Activated CD8-positive, alpha-beta memory T cell treated with anti-CD3 and anti-CD28 coated beads for 1 hour (primary cell): Measurements from ENCODE around the gene ARL8B.
"Not testable (repeated sequence)": the region's sequence is repeated elsewhere in the genome, so short reads cannot be mapped to it uniquely, and the experiment has no call there.

Experiments used
- DNase-seq, 2 donors: peaks; one replicate each; pipeline ENCODE4 v3.0.0-alpha.2; 2020; ENCODE audit warnings: low read depth in 1 of 2; ENCODE audit errors: extremely low read depth in 1 of 2

ARL8B gene

GRCh38 chr3:5144316-5144994, 22.4 kb downstream of the ARL8B start:
- DNase-seq = no peak

DNA sequence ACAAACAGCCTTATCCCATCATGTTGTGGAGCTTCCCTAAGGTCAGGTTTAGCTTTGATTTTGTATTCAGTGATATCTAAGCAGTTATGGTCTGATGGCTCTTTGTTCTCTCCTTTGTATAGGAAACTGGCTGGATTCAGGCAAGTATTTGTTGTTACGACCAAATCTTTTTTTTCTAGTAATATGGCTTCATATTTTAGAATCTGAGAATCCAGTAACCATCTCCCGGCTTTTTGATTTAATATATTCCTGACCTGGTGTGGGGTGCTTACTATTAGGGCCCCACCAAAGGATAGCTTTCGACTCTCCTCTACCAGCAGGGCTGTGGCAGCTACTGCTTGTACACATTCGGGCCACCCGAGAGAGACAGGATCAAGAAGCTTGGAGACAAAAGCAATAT, 23.0 kb downstream of the ARL8B start:
- DNase-seq = no peak

- DNase-seq = not testable (repeated sequence)
These were observed 25.1 kb downstream of the ARL8B start for GRCh38 chr3:5147152-5147551.

GRCh38 chr3:5149306-5149880, 27.3 kb downstream of the ARL8B start:
- no peak for DNase-seq

DNA sequence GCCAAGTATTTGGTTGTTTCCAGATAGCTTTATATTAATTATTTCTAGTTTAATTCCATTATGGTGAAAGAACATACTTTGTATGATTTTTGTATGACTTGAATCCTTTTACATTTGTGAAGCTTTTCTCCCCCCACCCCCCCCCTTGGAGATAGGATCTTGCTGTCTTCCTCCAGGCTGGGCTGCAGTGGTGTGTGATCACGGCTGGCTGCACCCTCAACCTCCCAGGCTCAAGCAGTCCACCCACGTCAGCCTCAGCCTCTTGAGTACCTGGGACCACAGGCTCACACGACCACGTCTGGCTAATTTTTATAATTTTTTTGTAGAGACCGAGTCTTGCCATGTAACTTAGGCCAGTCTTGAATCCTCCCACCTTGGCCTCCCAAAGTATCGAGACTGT, 29.5 kb downstream of the ARL8B start:
- DNase-seq = no peak

DNA sequence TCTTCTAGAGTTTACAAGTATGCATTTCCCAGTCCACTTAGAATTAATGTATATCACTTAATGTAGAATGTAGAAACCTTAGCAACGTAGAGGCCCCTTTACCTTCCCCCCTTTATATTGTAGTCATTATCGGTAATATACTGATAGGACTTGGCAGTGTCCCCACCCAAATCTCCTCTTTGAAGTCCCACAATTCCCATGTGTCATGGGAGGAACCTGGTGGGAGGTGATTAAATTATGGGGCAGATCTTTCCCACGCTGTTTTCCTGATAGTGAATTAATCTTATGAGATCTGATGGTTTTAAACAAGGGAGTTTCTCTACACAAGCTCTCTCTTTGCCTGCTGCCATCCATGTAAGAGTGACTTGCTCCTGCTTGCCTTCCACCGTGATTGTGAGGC, 31.0 kb downstream of the ARL8B start:
- DNase-seq = no peak

- DNase-seq = no peak
These were observed 33.1 kb downstream of the ARL8B start for GRCh38 chr3:5155241-5155640.

DNA sequence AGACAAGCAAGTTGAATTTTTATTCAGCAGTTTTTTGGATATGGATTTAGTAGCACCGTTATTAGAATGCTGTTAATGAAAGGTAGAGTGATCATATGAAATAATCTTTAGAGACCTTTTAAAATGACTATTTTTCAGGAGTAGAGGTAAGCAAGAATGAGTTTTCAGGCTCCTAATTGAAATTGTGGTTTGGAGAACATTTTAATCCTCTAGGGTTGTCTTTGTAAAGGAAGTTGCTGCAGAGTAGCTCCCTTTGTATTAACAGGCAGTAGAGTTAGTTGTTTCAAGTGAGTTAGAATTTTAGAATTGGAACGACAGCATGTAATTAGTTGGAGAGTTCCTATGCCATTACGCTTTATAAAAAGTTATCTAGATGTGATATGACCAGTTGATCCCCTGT, 38.2 kb downstream of the ARL8B start:
- DNase-seq = no peak

DNA sequence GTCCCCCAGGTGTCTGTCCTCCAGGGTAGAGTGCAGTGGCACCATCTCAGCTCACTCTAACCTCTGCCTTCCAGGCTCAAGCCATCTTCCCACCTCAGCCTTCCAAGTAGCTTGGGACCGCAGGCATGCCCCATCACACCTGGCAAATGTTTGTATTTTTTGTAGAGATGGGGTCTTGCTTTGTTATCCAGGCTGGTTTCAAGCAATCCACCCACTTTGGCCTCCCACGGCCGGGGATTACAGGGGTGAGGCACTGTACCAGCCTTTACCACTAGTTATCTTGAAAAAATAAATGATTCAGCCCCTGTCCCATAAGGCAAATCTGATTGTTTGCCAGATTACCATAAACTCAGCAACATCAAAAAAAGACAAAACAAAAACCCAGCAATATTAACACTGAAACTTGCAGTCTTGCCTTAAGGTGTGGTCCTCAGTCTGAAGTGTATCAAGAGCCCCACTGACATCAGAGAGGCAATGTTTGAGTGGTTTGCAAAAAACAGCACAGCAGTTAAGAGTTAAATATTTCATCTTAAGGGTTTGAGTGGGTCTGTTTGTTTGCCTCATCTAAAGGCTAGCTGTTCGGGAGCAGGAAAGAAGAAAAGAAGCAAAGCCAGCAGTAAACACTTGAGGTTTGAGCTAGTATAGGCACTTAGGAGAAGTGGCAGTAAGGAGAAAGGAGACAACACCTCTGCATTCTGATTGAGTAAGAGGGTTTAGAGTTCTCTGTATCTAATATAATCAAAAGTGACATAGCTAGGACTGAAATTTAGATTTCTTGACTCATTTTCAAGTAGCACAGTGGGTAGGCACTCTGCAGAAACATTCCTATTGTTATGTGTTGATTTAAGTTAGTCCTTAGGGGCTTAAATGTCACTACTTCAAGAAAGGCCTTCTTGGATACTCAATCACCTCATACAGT, 39.1 kb downstream of the ARL8B start:
- DNase-seq = no peak

GRCh38 chr3:5162102-5162501, 40.0 kb downstream of the ARL8B start:
- DNase-seq = no peak

DNA sequence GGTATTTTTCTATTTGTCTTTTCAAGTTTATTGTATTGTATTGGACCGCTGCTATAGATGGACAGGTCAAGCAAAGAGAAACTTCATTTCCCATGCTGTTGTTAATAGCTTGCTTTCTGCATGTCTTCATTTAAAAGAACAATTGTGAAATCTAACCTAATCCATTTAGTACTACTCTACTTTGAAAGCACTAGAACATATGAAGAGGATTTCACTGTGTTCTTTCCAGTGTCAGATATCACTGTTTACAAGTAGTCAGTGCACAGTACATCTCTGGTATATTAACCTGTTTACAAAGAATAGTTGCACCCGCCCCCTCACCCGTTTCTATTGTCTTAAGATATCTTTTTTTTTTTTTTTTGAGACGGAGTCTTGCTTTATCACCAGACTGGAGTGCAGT, 43.6 kb downstream of the ARL8B start:
- DNase-seq = no peak

GRCh38 chr3:5166846-5167245, 44.8 kb downstream of the ARL8B start:
- no peak for DNase-seq

DNA sequence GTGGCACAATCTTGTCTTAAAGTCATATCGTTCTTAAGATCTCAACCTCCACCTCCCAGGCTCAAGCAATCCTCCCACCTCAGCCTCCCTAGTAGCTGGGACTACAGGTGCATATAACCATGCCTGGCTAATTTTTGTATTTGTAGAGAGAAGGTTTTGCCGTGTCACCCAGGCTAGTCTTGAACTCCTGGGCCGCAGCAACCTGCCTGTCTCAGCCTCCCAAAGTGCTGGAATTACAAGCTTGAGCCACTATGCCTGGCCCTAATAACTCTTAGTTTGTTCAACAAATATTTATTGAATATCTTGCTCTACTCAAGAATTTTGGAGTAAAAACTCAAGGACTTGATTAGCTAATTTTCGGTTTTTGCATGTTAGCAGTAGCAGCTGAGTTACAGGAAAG, 46.0 kb downstream of the ARL8B start:
- no peak for DNase-seq

DNA sequence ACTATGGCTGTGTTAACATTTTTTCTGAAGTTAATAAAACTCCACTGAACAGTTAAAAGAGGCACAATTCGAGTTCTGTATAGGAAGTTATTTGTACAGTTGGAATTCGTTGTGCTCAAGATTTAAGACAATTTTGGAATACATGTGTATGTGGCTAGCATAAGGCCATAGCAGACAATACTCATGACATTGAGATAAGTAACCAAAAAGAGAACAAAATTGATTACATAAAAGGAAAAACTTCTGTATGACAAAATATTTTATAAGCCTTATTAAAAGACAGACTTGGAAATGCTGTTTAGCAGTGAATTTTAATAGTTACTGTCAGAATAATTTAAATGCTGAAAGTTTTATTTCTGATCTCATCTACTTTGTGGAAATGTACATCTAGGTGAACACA, 47.7 kb downstream of the ARL8B start:
- no peak for DNase-seq

DNA sequence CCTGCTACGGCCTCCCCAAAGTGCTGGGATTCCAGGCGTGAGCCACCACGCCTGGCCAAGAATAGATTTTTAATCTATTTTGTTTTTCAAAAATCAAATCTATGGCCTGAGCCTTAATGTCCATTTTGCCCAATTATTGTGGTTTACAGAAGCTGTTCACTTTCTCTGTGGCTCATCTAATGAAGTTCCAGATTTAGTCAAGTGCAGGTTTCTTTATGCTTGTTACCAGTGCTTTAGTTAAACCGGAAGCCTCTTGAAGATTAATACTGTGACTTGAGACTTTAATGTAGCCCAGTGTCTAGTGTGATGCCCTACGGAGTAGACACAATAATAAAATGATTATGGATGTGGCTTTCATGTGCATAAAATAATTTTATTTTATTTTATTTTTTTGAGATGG, 48.9 kb downstream of the ARL8B start:
- no peak for DNase-seq

DNA sequence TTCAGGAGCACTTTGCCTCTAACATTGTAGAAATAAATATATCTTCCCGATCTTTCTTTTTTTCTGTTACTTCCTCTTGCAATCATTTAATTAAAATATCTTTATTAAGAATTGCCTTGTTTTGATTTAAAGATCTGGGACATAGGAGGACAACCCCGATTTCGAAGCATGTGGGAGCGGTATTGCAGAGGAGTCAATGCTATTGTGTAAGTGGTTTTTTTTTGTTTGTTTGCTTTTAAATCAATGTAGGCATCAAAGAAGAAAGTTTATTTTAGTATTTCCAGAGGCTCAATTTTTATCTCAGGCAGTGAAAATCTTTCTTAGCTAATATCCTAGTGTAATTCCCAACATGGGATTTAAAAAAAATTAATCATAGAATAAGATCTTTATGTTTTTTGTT, 49.9 kb downstream of the ARL8B start:
- DNase-seq = no peak

DNA sequence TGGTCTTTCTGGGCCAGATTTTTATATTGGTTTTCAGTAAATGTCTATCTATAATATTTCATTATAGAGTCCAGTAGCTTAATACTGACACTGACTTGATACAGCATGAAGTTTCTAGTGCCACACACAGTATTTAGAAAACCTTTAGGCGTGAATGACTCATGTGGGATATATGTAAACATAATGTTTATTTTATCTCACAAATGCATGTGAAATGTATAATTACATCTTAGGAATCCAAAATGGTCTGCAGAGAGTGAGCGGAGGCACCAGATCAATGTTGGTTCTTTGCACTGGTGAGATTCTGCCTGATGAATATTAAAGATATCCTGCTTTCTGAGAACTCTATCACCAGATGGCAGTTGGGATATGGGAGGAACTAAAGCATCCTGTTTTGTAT, 56.9 kb downstream of the ARL8B start:
- DNase-seq = not testable (repeated sequence)

DNA sequence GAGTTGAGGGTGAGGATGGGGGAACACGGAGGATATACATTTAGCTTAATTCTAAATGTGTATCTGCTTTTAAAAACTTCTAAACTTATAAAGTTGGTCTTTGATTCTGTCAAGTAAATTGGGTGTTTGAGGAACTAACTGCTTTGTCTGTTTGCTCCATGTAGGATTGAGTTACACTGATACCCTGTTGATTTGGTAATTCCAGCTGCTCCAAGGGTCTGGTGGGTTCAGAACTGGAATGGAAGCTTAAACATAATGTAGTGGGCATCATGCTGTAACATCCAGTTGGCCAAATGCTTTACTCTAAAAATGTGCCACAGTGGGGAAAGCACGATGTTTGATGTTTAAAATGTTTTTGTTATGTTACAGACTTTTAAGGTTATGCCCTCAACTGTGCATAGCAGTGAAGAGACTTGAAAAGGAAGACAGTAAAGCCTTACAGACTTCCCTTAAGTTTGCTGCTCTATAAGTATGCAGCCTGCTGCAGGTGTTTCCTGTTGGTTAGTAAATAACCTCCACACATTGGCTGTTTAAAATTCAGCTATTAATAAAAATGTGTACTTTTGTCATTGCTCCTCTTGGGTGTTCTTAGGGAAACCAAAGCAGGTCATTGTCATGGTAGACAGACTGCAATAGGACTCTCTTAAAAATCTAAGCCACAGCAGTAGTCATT, 59.5 kb downstream of the ARL8B start:
- DNase-seq = no peak

DNA sequence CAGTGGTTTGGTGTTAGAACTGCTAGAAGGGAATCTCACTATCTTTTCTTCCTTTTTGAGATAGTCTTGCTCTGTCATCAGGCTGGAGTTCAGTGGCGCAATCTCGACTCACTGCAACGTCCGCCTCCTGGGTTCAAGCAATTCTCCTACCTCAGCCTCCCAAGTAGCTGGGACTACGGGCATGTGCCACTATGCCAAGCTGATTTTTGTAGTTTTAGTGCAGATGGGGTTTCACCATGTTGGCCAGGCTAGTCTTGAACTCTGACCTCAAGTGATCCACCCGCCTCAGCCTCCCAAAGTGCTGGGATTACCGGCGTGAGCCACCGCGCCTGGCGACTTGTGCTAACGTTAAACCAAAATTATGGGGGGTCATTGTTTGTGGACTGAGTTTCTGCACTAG, 61.6 kb downstream of the ARL8B start:
- not testable (repeated sequence) for DNase-seq

- no peak for DNase-seq
These were observed 62.4 kb downstream of the ARL8B start for GRCh38 chr3:5184499-5184898.

GRCh38 chr3:5185093-5185673, 63.1 kb downstream of the ARL8B start:
- no peak for DNase-seq
